Muscle of arm (tissue), 12 donors: ENCODE results near the gene CDH12. TPM values are rescaled to one million over a fixed set of nuclear protein-coding genes. Genes with fewer than 3 reads are reported as not detected.
"Not testable (repeated sequence)": the region's sequence is repeated elsewhere in the genome, so short reads cannot be mapped to it uniquely, and the experiment has no call there.

Experiments used
- DNase-seq: peaks from one replicate; pipeline ENCODE4 v3.0.0-alpha.2; 2013
- polyA plus RNA-seq, 12 donors: library from polyadenylated mRNA; unstranded; fragments of 120-200 nt; gene quantifications; one replicate each; pipeline ENCODE4 v1.2.1, GENCODE V29; 2013; ENCODE audit not compliant: insufficient read length in 12 of 12

CDH12 gene
- polyA plus RNA-seq, 12 donors = 0.84 to 4.3 (median 1.8) TPM; not detected in 2

DNA sequence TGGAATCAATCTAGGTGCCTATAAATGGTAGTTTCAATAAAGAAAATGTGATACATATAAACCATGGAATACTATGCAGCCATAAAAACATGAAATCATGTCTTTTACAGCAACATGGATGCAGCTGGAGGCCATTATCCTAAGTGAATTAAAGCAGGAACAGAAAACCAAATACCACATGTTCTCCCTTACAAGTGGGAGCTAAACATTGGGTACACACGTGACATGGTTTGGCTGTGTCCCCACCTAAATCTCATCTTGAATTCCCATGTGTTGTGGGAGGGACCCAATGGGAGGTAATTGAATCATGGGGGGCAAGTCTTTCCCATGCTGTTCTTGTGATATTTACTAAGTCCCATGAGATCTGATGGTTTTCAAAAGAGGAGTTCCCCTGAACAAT is 78.9 kb downstream of the CDH12 start:
- not testable (repeated sequence) for DNase-seq

DNA sequence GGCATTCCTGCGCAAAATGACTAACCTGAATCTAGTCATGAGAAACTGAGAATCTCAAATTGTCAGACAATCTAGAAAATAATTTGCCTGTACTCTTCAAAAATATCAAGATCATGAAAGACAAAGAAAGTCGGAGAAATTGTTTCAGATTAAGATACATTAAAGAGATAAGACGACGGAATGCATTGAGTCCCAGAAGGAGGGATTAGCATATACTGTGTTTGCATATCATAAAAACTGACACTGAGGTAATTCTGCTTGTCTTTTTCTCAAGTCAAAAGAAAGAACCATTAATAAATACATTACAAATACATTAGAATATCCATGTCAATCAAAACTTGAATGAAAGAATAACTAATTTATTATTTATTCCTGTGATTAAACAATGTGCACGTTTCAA is 88.4 kb downstream of the CDH12 start:
- no peak for DNase-seq

DNA sequence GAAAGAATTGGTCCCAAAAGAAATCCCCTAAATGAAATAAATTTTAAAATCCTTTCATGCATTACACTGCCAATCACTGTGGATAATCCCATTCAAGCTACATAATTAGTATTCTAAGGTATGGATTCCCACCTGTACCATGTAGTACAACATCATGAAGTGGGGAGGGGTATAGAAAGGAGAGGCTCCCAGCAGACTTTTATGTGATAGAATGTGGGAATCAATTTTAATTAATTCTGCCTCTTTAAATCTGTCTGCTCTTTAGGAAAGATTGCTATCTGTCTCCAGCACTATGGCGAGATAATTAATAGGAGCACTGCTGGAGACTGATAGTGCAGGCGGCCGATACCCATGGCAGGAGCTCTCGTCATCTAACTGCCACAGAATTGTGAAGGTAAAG is 95.4 kb downstream of the CDH12 start:
- DNase-seq = no peak

DNA sequence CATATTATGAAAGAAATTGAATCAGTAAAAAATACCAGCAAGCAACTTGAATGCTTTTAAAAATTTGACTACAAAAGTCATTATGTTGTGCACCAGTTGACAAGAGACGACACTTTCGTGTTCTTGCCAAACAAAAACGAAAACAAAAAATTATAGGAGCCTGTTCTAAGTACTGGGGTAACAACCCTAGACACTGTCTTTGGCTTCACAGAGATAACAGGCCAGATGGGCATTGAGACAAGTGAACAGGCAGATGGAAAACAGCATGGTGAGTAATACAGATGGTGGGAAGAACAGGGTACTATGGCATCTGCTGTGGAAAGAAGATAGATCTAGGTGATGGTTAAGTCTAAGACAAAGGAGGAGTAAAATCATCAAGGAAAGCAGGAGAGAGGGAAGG is 99.0 kb downstream of the CDH12 start:
- DNase-seq = no peak

DNA sequence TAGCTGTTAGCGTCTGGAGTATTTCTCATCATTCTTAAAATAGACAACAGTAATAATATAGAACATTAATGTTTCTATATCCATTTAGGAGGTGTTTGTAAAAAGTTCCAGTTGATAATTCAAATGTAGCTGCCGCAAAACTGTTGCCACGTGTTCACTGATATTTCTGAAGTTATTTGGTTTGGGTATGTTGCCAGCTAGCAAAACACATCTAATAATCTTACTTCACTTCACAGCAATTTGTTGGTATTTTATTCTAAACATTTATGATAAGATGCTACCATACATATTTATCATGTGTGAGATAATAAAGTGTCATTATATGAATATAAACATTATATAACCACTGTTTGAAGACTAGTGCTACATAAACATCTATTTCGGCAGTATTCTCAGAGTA is 101.6 kb downstream of the CDH12 start:
- DNase-seq = no peak

DNA sequence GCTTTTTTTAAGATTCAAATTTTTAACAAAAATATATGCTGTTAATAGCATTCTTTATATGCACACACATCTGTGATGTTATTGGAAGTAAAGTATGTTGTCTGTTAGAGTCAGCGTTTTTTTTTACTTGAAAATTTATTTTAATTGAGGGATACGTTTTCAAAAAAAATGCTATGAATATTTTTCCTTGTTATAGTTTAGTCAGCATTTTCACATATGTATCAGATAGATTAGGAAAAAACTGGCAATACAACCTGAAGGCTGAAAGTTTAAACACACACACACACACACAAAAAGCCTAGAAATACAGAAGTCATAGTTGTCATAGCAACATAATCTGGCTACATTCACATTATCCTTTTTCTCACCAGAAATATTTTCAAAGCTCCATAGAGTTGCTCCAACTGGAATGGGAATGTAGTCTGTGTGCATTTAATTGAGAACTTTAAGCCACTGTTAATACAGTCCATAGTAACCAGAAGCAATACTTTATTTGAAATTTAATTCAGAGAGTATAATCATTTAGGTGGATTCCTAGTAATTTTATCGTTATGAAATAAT is 116.6 kb downstream of the CDH12 start:
- DNase-seq = no peak

DNA sequence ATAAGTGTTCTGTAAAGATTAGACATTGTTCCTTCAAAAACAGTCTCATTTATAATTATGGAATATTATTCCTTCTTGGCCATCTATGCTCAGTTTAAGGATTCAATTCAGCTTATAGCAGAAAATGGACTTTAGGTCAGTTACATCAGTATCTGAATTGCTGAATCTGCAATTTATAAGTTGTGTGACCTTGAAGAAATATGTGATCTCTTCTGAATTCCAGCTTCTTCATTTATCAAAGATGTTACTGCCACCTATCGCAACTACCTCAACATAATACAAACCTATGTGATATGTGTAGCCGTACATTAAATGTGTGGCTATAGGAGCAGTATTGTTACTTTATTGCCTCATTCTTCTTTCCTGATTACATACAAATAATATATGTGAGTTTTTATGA is 118.2 kb downstream of the CDH12 start:
- DNase-seq = no peak

DNA sequence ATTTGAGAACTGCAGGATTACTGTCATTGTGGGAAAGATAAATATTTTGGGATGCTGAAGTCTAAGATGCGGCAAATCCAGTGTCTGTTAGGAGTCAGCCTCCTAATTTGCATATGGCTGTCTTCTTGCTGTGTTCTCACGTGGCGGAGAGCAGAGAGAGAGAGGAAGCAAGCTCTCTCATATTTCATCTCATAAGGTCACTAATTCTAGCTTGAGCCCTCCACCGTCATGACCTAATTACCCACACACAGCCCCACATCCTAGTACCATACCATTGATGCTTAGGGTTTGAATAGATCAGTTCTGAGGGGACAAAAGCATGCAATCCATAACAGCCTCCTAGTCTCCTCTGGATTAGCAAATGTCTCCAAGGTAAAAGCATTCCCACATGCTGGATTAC is 124.5 kb downstream of the CDH12 start:
- no peak for DNase-seq

DNA sequence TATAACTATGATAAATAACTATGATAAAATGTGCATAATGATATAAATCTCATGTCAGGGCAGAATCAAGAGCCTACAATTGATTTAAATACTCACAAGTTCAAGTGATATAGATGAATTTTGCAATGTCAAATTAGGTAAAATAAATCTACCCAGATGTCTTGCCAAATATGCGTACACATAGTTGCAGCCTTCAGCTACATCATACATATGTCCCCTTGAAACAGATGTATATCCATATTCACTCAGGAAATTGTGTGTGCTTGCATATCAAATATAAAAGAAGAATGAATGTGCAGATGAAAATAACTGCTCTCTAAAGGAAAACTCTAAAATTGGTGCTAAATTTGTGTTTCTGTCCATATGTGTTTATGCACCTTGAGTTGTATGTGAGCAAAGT is 130.7 kb downstream of the CDH12 start:
- no peak for DNase-seq

DNA sequence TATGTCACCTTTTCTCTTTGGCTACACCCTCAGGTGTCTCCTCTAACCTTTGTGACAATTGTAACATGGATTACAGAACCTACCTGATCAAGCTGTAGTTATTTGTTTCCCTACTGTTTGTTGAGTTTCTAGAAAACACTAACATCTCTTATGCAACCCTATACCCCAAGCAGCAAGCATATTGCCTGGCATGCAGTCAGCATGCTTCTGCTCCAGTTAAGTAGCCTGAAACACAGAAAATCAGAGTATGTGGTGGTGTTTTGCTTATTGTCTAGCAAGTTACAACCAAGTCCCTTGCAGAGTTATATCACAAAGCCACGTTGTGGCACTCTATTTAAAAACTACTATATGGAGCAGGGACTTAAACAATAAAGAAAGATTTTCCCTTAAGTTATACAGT is 131.1 kb downstream of the CDH12 start:
- no peak for DNase-seq

DNA sequence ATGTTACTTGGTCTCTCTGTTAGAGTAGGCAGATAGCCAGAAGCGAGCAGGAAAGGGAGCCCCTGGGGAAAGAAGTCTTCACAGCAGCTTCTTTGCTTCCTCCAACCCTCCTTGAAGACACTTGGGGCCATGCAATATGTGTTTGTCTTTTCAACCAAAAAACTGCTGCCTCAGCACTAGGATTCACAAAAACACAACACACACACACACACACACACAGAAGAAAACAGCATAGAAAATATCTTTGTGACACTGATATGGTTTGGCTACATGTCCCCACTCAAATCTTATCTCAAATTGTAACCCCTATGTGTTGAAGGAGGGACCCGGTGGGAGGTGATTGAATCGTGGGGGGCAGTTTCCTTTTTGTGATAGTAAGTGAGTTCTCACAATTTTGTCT is 133.3 kb downstream of the CDH12 start:
- no peak for DNase-seq

DNA sequence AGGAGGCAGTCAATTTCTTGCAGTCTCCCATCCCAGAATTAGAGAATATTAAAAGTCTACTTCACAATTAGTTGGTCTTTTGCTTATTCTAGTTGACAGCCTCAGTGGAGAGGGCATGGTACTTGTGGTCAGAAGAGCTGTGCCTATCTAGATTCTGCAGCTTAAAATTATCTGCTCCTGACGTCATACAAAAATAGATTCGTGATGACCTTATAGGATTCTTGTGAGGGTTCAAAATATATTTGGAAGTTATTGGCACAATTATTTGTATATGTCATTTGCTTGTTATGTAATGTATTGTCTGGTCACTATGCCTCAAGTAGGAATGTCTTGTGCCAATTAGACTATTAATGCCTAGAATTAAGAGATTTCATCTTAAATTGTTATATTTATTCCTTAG is 142.5 kb downstream of the CDH12 start:
- no peak for DNase-seq

DNA sequence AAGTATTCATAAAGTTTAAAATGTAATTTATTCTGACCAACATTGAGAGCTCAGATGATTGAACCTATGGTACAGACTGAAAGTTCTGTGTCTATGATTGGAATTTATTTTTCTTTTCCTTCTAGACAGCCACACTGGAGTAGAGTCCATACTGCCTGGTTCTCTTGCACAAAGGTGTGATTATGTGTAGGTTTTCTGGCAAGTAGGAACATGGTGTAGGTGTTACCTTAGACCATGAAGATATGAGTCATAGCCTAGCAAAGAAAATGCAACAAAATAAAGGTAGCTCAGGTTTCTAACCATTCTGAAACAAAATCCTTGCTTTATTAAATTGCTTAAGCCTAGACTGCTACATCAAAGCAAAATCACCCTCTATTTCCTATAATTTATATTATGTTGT is 143.4 kb downstream of the CDH12 start:
- no peak for DNase-seq

DNA sequence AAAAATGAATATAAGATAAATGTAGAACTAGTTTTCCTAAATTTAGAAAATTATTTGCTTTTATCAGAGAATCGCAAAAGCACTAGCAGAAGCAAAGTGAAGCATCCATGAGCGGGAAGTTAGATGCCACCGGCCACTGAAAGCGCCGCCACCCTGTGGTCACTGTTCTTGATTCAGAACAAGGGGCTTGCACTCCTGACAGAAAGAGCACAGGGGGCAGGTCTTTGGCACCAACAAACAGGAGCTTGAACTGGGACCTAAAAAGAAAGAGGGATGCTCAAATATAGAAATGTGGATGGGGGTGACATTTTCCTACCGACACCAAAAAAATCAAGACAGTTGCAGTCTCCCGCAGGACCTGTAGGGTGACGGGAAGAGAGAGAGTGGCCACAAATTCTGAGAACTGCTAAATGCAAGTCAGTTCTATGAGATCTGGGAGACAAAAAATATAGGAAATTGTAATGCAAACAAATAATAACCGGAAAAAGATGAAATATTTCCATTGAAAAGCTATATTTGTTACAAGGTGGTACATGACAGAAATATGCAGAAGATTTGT is 144.3 kb downstream of the CDH12 start:
- no peak for DNase-seq

DNA sequence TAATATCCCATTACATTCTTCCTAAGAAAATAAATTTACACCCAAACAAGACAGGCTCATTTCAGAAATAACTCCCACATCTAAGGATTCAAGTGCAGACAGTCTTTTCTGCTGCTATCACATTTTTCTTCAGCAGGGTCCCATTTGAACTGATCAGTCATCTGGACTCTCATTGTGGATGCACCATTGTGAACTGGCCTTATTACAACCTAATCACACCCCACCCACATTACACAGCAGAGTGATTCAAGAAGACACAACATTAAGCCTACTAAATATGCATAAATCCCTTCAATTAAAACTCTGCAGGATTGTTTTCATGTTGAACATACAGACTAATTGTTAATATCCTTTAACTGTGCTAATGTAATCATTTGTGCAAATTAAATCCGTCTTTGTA is 146.2 kb downstream of the CDH12 start:
- DNase-seq = no peak

DNA sequence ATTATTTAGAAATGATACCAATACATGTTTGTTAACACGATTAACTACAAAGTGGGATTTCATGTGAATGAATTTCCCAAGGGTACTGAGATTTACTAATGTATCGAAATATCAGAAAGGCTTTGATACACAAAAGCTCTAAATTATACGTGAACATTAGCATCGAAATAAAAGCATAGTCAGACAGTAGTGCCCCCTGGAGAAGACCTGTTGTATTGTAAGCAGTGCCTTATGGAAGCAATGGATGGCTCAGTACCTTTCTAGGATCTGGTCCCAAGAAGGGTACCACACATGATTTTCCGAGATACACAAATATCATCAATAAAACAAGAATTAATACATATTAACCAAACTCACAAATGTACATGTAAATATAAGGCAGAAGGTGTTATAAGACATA is 153.8 kb downstream of the CDH12 start:
- DNase-seq = no peak

DNA sequence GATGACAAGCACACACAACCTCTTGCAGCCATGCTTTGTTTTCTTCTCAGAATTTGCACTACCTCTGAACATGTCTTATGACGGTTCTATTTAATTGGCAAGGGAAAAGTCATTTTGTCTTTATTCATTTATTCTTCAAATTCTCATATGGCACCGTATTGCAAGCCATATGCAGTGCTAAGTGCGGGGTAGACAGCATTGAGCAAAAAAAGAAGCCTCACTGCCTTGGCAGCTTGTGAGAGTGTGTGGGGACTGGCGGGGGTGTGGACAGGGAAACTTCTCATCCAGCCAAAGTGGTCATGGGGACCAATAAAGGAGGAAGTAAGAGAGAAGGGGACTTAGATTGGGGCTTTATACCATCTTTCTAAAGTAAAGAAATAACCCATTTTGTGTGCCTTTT is 160.0 kb downstream of the CDH12 start:
- no peak for DNase-seq

DNA sequence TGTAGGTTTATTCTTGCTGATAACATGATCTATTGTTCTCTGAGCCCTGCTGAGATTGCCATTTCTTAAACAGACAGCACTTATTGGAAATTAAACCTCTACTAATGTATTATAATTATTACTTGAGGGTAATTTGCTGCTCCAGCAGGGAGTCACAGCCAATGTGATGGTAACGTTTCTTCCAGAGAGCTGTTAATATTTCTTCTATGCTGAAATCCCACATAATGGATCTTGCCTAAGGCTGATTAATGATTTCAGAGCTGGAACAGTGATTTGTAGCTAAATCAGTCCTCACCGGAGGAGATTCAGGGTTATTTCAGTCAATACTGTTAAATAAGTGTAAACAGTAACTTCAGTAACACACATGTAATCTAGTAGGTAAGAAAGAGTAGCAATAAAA is 170.1 kb downstream of the CDH12 start:
- no peak for DNase-seq

DNA sequence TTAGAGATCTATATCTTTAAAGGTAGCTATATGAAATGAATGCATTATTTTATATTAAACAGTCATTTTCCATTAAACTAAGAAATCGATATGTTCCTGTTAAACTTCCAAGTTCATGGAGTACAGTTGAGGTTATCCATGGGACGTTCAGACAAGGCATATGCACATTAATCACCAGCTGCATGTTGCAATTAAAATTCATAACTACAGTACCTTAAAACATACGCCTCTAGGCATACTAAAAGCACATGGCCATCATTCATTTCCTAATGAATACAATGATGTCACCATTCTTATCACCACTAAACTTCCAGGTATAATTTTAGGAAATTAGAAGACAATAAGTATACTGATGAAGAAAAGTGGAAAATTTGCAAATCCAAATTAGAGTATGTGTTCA is 174.3 kb downstream of the CDH12 start:
- DNase-seq = no peak

DNA sequence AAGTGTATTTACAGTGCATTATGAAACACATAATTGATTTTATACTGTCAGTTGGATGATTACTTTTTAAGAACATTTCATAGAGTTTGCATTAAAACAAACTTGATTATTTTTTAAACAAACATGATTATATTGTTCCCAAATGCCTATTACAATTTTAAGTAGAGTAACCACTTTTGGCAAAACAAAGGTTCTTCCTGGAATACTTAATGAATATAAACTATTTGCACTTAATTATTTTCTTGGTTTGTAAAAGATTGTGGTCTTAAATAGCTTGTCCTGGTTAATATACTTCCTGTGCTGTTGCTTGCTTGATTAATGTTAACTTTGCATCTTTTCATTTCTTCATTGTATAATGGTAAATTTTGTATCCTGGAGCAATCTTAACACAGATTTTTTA is 180.0 kb downstream of the CDH12 start:
- no peak for DNase-seq

DNA sequence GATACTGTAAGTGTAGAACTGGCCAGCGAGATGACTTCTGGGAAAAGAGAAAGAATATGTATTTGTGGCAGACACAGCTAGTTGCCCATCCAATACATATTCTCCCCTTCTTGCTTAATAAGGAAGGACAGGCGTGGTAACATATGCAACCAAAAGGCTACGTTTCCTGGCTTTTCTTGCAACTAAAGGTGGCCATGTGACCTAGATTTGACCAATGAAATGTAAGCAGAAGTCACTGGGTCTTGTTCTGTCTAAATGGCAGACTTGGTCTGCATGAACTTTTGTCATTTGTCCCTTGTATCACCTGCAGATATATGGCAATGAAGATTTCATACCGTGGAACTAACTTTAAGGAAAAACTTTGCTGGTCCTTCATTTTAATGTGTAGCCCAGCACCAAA is 183.8 kb downstream of the CDH12 start:
- no peak for DNase-seq

DNA sequence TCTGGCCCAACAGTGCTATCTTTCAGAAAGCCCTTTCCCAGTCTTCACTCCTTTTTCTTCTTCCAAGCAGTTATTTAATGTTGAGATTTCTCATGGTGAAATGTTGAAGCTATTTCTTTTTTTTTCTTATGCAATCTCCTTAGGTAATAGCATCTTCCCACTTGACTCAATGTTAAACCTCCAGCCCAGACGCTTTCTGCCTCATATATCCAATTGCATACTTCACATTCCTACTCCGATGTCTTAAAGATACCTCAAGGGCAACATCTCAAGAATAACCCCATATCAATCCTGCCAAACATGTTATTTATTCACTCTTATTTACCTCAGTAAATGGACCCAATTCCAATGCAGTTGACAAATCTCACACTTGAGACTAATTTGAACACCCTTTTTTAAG is 187.3 kb downstream of the CDH12 start:
- DNase-seq = no peak

DNA sequence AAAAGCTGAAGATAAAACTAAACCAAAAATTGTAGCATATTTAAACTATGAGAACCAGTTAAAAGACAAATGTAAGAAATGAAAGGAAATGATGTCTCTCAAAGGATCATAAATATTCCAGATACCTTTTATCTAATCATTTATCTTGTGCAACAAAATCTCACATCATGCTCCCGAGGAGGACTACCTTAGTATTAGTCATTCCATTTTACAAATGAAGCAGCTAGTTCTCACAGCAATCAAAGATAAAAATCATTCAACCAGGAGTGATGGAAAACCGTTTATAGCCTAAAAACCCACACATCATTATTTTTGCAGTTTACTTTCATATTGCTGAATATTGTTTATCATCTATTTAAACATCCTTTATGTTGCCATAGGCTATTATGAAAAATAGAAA is 190.0 kb downstream of the CDH12 start:
- DNase-seq = no peak

DNA sequence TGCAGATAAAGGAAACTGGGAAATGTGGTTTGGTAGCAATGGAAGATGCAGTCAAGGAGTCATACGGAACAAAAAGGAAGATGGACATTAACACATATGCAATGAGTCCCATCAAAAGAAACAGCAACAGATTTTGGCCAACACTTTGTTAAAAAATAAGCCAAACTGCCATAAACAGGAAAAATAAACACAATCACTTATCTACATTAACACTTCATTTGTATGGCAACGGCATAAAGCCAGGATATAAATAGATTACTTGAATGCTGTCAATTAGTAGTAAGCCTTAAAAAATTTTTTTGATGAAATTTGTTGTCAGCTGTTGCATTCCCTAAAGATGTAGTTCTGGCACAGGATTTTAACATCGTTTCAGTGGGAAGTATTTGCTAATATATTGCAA is 190.8 kb downstream of the CDH12 start:
- DNase-seq = no peak

DNA sequence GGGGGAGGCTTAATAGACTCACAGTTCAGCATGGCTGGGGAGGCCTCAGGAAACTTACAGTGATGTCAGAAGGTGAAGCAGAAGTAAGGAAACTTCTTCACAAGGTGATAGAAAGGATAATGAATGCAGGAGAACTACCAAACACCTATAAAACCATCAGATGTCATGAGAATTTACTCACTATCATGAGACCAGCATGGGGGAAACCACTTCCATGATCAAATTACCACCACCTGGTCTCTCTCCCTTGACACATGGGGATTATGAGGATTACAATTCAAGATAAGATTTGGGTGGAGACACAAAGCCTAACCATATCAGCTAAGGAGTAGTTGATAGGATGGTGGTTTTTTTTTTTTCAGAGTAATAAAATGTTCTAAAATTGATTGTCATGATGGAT is 201.8 kb downstream of the CDH12 start:
- no peak for DNase-seq
